ENCODE data around the gene SPOCK3. TPM values are rescaled to one million over a fixed set of nuclear protein-coding genes. Genes with fewer than 3 reads are reported as not detected.
"Not testable (repeated sequence)": the region's sequence is repeated elsewhere in the genome, so short reads cannot be mapped to it uniquely, and the experiment has no call there.

Gene SPOCK3
- total RNA-seq, 1 experiment from 2014 or later, result 1.9 TPM

- POLR2A ChIA-PET (ENCODE audit: unreplicated experiment), result no interaction called here
- intact Hi-C loops (cut with micrococcal nuclease), result no loop called here
- CTCF ChIA-PET, result no interaction called here
Observed at GRCh38 chr4:166763018-166763417, 471.3 kb downstream of the SPOCK3 start.

GRCh38 chr4:166741742-166742141 lies 492.6 kb downstream of the SPOCK3 start:
- Histone ChIP-seq H3F3A (ENCODE audit: low read length, unreplicated experiment) (no peaks in the 10 kb centered on the region), H3K4me1 (ENCODE audit: insufficient read depth, low read length) (no peaks in the 10 kb centered on the region), H4K20me1 (ENCODE audit: low read length) (no peaks in the 10 kb centered on the region), H3K9me3 (ENCODE audit: low read length) (no peaks in the 10 kb centered on the region), H3K4me3 (ENCODE audit: low read length) (no peak overlapping the region), H3K27ac (ENCODE audit: low read length) (no peak overlapping the region), H2AFZ (ENCODE audit: low read length) (no peak overlapping the region), H3K9ac (ENCODE audit: low read length) (no peak overlapping the region), H3K27me3 (ENCODE audit: low read length) (no peaks in the 10 kb centered on the region), H3K4me2 (ENCODE audit: low read length) (no peak overlapping the region), H3K9me2 (replicated peaks; ENCODE audit: low read length) (no peaks in the 10 kb centered on the region), H3K36me3 (ENCODE audit: low read depth, low read length) (no peaks in the 10 kb centered on the region), H3K79me2 (ENCODE audit: low read length) (no peaks in the 10 kb centered on the region)
- CTCF ChIA-PET, result no interaction called here
- ATAC-seq (no peak), DNase-seq (no peak)
- no peak for TF ChIP-seq EZH2 (IDR thresholded peaks at IDR 0.05; ENCODE audit: low read length, unreplicated experiment)
- no TSS peak for BruUV-seq (replicated peaks)
- intact Hi-C loops (cut with micrococcal nuclease), result no loop called here
- POLR2A ChIA-PET (ENCODE audit: unreplicated experiment), result no interaction called here

More at GRCh38 chr4:166763018-166763417, 471.3 kb downstream of the SPOCK3 start:
- Histone ChIP-seq H3K9me3 (ENCODE audit: low read length) (no peaks in the 10 kb centered on the region), H2AFZ (ENCODE audit: low read length) (no peak overlapping the region), H3F3A (ENCODE audit: low read length, unreplicated experiment) (no peaks in the 10 kb centered on the region), H3K4me3 (ENCODE audit: low read length) (no peak overlapping the region), H3K36me3 (ENCODE audit: low read depth, low read length) (no peaks in the 10 kb centered on the region), H3K27me3 (ENCODE audit: low read length) (no peaks in the 10 kb centered on the region), H3K9ac (ENCODE audit: low read length) (no peak overlapping the region), H3K9me2 (replicated peaks; ENCODE audit: low read length) (no peaks in the 10 kb centered on the region), H3K4me1 (ENCODE audit: insufficient read depth, low read length) (no peaks in the 10 kb centered on the region), H4K20me1 (ENCODE audit: low read length) (no peaks in the 10 kb centered on the region), H3K27ac (ENCODE audit: low read length) (no peak overlapping the region), H3K4me2 (ENCODE audit: low read length) (no peak overlapping the region), H3K79me2 (ENCODE audit: low read length) (no peaks in the 10 kb centered on the region)
- ATAC-seq (no peak), DNase-seq (no peak)
- no TSS peak for BruUV-seq (replicated peaks)
- TF ChIP-seq EZH2 (IDR thresholded peaks at IDR 0.05; ENCODE audit: low read length, unreplicated experiment) (no peak), CTCF (conservative IDR thresholded peaks at IDR 0.05; ENCODE audit: low read depth, low read length) (no peak), EZH2phosphoT487 (IDR thresholded peaks at IDR 0.05; ENCODE audit: borderline replicate concordance, low read length) (no peak)

GRCh38 chr4:166739215-166739614 lies 495.1 kb downstream of the SPOCK3 start:
- H3K9ac ChIP-seq (ENCODE audit: low read length); H4K20me1 ChIP-seq (ENCODE audit: low read length); DNase-seq; BruUV-seq (replicated peaks); H3K27ac ChIP-seq (ENCODE audit: low read length); H3K27me3 ChIP-seq (ENCODE audit: low read length); CTCF ChIA-PET; H2AFZ ChIP-seq (ENCODE audit: low read length); H3K9me2 ChIP-seq (replicated peaks; ENCODE audit: low read length); ATAC-seq; H3K79me2 ChIP-seq (ENCODE audit: low read length); H3K4me1 ChIP-seq (ENCODE audit: insufficient read depth, low read length); H3K9me3 ChIP-seq (ENCODE audit: low read length); H3K36me3 ChIP-seq (ENCODE audit: low read depth, low read length); H3K4me2 ChIP-seq (ENCODE audit: low read length); H3F3A ChIP-seq (ENCODE audit: low read length, unreplicated experiment); intact Hi-C loops (cut with micrococcal nuclease); H3K4me3 ChIP-seq (ENCODE audit: low read length); POLR2A ChIA-PET (ENCODE audit: unreplicated experiment): not testable (repeated sequence)

GRCh38 chr4:166737430-166737829 lies 496.9 kb downstream of the SPOCK3 start:
- H3K4me3 ChIP-seq (ENCODE audit: low read length), result no peak overlapping the region
- H3K36me3 ChIP-seq (ENCODE audit: low read depth, low read length), result no peaks in the 10 kb centered on the region
- no peak overlapping the region for H3K9ac ChIP-seq (ENCODE audit: low read length)
- H3K79me2 ChIP-seq (ENCODE audit: low read length), result no peaks in the 10 kb centered on the region
- no peaks in the 10 kb centered on the region for H3K9me3 ChIP-seq (ENCODE audit: low read length)
- no peak overlapping the region for H3K27ac ChIP-seq (ENCODE audit: low read length)
- H3F3A ChIP-seq (ENCODE audit: low read length, unreplicated experiment), result no peaks in the 10 kb centered on the region
- BruUV-seq (replicated peaks), result no TSS peak
- H3K4me2 ChIP-seq (ENCODE audit: low read length), result no peak overlapping the region
- no peaks in the 10 kb centered on the region for H3K4me1 ChIP-seq (ENCODE audit: insufficient read depth, low read length)
- no peaks in the 10 kb centered on the region for H3K27me3 ChIP-seq (ENCODE audit: low read length)
- ChIA-PET POLR2A (ENCODE audit: unreplicated experiment) (no interaction called here), CTCF (no interaction called here)
- H3K9me2 ChIP-seq (replicated peaks; ENCODE audit: low read length), result no peaks in the 10 kb centered on the region
- intact Hi-C loops (cut with micrococcal nuclease), result no loop called here
- TF ChIP-seq EZH2phosphoT487 (IDR thresholded peaks at IDR 0.05; ENCODE audit: borderline replicate concordance, low read length) (no peak), EZH2 (IDR thresholded peaks at IDR 0.05; ENCODE audit: low read length, unreplicated experiment) (no peak), CTCF (conservative IDR thresholded peaks at IDR 0.05; ENCODE audit: low read depth, low read length) (no peak)
- no peak for ATAC-seq
- no peaks in the 10 kb centered on the region for H4K20me1 ChIP-seq (ENCODE audit: low read length)
- no peak for DNase-seq
- H2AFZ ChIP-seq (ENCODE audit: low read length), result no peak overlapping the region

Data from PC-3 (cell line).